D721Med (cell line): ENCODE measurements around the gene EEF1AKMT2.
"Not testable (repeated sequence)": the region's sequence is repeated elsewhere in the genome, so short reads cannot be mapped to it uniquely, and the experiment has no call there.

Experiments
- DNase-seq: peaks from one replicate; pipeline ENCODE4 v3.0.0; 2011; ENCODE audit warnings: low spot score; ENCODE audit not compliant: insufficient read length
- FAIRE-seq: peaks from 2 replicates; lab custom pipeline; 2011; peaks lifted over from hg19 to GRCh38; lab: Jason Lieb, UNC
- TF ChIP-seq, protein P1 (sequence below): IDR thresholded peaks from 2 replicates; pipeline ENCODE4 v1.5.1; 2012; ENCODE audit warnings: mild to moderate bottlenecking, control low read depth; ENCODE audit not compliant: insufficient read depth; ENCODE audit errors: missing control alignments

Gene EEF1AKMT2

DNA sequence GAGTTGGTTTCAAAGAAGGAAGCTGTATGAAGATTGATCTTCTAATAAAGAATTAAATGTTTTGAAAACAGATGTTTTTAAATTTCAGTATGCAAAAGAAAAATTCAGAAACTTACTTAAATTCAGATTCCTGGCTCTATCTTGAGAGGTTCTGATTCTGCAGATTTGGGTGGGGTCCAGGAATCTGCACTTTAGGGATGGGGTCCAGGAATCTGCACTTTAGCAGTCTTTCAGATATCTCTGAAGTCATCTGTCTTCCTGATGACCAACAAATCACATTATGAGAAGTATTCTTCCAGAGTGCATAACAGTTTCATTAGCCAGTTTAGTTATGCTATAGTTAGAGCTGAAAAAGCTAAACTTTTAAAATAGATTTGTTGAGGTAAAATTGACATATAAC is 34.0 kb upstream of the EEF1AKMT2 start:
- TF ChIP-seq, protein P1, sequence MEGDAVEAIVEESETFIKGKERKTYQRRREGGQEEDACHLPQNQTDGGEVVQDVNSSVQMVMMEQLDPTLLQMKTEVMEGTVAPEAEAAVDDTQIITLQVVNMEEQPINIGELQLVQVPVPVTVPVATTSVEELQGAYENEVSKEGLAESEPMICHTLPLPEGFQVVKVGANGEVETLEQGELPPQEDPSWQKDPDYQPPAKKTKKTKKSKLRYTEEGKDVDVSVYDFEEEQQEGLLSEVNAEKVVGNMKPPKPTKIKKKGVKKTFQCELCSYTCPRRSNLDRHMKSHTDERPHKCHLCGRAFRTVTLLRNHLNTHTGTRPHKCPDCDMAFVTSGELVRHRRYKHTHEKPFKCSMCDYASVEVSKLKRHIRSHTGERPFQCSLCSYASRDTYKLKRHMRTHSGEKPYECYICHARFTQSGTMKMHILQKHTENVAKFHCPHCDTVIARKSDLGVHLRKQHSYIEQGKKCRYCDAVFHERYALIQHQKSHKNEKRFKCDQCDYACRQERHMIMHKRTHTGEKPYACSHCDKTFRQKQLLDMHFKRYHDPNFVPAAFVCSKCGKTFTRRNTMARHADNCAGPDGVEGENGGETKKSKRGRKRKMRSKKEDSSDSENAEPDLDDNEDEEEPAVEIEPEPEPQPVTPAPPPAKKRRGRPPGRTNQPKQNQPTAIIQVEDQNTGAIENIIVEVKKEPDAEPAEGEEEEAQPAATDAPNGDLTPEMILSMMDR: no peak
- FAIRE-seq (no peak), DNase-seq (no peak)

- not testable (repeated sequence) for FAIRE-seq, DNase-seq
These were observed 33.2 kb upstream of the EEF1AKMT2 start for GRCh38 chr10:124824932-124825331.

DNA sequence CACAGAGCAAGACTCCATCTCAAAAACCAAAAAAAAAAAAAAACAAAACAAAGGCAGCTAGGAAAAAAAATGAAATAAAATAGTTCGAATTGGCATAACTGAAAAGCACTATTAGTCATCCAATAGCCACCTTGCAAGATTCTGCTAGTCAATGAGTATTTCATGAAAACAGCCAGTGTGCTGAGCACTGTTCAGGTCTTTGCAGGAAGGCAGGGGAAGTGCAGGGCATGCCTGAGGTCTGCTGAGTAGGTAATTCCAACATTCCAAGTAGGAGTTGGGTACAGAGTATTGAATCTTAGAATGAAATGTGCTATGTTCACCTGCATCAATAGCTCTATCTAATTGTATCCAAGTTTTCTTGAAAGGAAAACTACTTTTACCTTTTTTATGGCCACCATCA is 32.8 kb upstream of the EEF1AKMT2 start:
- DNase-seq (no peak), FAIRE-seq (no peak)
- TF ChIP-seq, protein P1: no peak

DNA sequence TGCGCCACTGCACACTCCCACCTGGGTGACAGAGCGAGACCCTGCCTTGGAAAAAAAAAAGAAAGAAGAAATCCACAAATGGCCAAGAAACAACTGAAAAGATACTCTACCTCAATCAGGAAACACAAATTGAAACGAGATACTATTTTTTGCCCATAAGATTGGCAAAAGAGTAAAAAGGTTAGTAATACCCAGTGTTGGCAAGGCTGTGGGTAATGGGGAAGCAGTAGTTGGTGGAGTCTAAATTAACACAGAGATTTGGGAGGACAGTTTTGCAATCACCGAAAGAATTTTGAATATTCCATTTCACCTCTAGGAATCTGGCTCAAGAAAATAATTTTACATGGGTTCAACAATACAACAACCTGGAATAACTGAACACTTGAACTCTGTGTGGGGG is 29.8 kb upstream of the EEF1AKMT2 start:
- TF ChIP-seq, protein P1: no peak
- FAIRE-seq (no peak), DNase-seq (no peak)

GRCh38 chr10:124820121-124820520 is 28.4 kb upstream of the EEF1AKMT2 start:
- TF ChIP-seq, protein P1: no peak
- no peak for FAIRE-seq
- no peak for DNase-seq

GRCh38 chr10:124802313-124802675 is 10.6 kb upstream of the EEF1AKMT2 start:
- FAIRE-seq (no peak), DNase-seq (no peak)
- TF ChIP-seq, protein P1: no peak

DNA sequence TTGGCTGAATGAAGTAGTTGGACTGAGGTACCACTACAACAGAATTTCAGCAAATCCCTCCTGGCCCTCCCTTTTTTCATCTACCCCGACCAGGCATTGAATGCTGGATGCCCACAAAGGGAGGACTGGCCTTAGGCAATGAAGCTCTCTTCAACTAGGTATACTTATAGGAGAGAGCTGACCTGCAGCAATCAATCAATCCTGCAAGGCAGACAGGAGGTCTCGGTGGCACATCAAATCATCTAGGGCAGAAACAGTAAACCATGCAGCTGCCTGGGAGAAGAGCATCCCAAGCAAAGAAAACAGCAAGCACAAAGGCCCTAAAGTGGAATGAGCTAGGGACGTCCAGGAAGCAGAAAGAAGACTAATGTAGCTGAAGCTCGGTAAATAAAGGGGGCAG is 7.5 kb upstream of the EEF1AKMT2 start:
- FAIRE-seq (no peak), DNase-seq (no peak)
- TF ChIP-seq, protein P1: no peak

DNA sequence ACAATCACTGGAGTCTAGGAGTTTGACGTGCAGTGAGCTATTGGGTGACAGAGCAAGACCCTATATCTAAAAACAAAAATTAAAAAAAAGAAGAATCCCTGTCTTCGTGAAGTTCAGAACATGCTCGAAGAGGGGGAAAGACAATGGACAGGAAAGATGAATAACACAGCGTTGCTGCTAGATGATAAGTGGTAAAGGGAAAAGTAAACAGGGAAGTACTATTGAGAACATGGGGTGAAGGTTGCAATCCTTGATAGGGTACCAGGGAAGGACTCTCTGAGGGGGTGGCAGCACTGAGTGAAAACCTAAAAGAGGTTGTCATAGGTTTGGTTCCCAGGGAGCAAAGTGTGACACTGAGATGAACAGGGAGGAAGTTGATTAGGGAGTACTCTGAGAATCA is 7.1 kb upstream of the EEF1AKMT2 start:
- no peak for DNase-seq
- TF ChIP-seq, protein P1: no peak
- no peak for FAIRE-seq
